ENCODE results near the gene PLXNA1.

PLXNA1 gene

DNA sequence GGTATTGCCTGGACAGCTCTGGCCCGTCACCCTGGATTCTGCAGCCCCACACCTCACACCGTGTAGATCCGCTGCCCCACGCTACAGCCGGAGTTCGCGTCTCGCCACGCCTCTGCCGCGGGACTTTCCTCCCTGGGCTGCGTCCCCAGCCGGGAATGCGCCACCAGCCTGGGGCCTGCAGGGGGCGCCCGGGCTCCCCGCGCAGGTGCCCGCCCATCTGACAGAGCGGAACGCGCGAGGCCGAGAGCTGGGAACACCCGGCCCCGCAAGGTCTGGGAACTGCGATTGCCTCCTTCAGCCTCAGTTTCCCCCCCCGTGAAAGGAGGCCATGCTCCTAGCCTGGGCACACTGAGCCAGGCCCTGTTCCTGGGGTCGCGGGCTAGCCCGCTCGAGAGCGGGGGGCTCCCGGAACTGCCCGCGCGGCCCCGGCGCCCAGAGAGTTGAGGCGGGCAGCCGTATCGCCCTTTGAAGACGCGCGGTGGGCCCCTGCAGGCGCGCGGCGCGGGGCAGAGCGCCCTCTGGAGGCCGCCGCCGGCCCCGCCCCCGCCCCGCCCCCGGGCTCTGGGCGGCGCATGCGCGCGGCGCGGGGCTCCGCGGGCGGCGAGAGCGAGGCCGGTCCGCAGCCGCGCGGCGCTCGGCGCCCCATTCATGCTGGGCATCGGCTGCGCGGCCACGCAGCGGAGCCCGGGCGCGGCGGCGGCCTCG, at the start of gene PLXNA1:
PLXNA1 (plus strand) TSS at position 645 of the 705 bp plus-strand sequence. CDS start 5,479 bp downstream, outside the sequence.
- H3K27ac ChIP-seq, result peak within 1 kb of the TSS; percentile 41
- TF ChIP-seq ZFX (IDR thresholded peaks at IDR 0.05; ENCODE audit: borderline replicate concordance), result no peak
- TF ChIP-seq CTCF (IDR thresholded peaks at IDR 0.05), result peak; percentile 98

DNA sequence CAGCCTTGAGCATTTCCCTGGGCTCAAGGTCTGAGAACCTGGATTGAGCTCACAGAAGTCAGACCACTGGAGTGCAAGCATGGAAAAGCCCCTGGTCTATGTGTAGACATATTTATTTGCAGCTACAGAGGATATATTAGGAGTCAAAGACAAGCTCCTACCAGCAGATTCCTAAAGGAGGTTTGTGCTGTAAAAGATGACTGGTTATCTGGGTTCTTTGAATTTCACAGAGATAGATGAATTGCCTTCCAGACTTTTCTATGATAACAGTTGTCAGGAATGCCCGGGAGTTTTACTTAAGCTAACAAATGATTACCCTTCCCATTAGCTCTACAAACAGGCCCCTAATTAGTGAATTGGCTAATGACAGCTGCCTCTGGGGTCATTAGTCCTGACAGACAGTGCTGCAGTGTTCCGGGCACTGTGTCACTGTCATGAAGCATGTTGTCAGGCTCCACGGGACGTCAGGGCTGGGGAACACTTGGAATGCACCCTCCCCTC, 48.8 kb upstream of the PLXNA1 start:
- H3K27ac ChIP-seq, result no peak overlapping the region
- TF ChIP-seq ZFX (IDR thresholded peaks at IDR 0.05; ENCODE audit: borderline replicate concordance) (no peak), CTCF (IDR thresholded peaks at IDR 0.05) (no peak)

- H3K27ac ChIP-seq, result no peak overlapping the region
- no peak for TF ChIP-seq ZFX (IDR thresholded peaks at IDR 0.05; ENCODE audit: borderline replicate concordance)
- no peak for TF ChIP-seq CTCF (IDR thresholded peaks at IDR 0.05)
Observed at GRCh38 chr3:126934991-126935390, 47.9 kb upstream of the PLXNA1 start.

DNA sequence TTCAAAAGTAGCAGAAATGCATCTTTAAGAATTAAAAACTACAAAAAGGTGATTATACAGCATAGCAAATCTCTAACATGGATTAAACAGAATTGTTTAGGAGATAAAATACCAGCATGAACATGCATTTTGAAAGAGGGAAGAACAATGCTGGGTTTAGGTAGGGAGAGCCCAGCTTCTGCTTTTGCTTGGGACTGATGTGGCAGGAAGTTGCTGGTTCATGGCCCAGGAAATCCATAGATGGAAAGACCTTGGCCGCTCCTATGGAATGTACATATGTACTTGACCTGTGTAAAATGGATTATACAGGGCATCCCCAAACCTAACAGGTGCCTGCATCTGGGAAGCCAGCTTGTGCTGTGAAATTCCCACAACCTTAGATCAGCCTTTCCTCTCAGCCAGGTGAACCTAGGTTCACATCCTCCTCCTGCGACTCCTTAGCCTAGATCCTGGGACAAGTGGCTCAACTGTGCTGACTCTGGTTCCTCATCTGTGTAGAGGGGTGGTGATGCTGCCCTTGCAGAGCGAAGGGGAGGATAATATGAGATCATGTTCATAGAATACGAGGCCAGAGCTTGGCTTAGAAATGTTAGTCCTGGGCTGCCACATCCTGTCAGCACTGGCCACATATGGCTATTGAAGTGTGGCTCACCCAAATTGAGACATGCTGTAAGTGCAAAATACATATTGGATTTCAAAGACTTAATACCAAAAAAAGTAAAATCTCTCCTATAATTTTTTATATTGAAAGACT, 47.0 kb upstream of the PLXNA1 start:
- no peak overlapping the region for H3K27ac ChIP-seq
- no peak for TF ChIP-seq CTCF (IDR thresholded peaks at IDR 0.05)
- TF ChIP-seq ZFX (IDR thresholded peaks at IDR 0.05; ENCODE audit: borderline replicate concordance), result no peak

DNA sequence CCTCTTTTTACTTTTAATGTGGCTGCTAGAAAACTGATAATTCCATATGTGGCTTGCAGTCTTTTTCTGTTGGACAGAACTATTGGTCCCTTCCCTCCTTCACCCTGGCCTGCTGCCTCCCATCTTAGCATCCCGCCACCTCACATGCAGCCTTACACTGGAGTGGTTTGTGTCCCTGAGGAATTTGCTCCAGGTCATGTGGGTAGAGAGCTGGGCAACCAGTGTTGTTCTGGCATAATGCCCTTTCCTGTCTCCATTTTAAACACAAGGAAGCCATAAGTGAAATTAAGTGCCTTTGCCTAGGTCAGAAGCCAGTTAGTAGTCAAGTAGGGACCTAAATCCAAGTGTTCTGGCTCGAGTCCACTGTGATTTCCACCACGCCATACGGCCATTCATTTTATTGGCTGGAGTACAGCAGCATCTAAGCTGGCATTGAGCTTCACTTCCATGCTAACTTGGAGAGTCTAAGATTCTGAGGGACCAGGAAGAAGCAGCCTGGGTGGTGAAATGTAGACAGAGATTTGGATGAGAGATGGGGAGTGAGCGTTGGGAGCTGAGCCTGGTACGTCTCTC, 46.0 kb upstream of the PLXNA1 start:
- TF ChIP-seq ZFX (IDR thresholded peaks at IDR 0.05; ENCODE audit: borderline replicate concordance) (no peak), CTCF (IDR thresholded peaks at IDR 0.05) (no peak)

GRCh38 chr3:126937533-126937932, 45.4 kb upstream of the PLXNA1 start:
- TF ChIP-seq ZFX (IDR thresholded peaks at IDR 0.05; ENCODE audit: borderline replicate concordance) (no peak), CTCF (IDR thresholded peaks at IDR 0.05) (no peak)

More for the DNA sequence above, 46.0 kb upstream of the PLXNA1 start:
- H3K27ac ChIP-seq, result no peak overlapping the region

More at GRCh38 chr3:126937533-126937932, 45.4 kb upstream of the PLXNA1 start:
- H3K27ac ChIP-seq, result no peak overlapping the region

Measured in 22Rv1 (cell line).